HS-5 (cell line): ENCODE data around the gene NOL6.

ENCODE experiments used
- DNase-seq: peaks from one replicate; pipeline ENCODE4 v3.0.0-alpha.2; 2012; ENCODE audit warnings: low read depth

Gene NOL6

DNA sequence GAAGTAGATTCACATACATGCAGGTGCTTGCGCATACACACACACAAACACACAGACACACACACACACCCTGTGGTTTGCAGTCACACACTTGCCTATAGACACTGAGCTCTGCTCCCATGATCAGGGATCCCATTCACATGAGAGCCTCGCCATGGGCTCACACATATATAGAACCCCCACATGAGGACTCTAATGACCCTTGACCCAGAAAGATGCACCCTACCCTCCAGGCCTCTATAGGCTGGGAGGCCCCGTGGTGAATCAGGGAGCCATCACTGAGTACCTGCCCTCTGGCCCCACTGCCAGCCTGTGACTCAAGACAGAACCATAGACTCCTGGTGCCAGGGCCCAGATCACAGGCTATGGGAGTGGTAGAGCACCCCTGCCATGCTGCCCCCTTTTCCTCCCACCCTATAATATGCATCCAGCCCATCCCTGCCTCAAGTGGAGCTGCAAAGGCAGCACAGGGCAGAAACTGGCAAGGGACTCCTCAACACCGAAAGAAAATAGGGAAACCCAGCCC is 23.0 kb downstream of the NOL6 start:
- DNase-seq: no peak

GRCh38 chr9:33449715-33450114 is 24.0 kb downstream of the NOL6 start:
- no peak for DNase-seq

DNA sequence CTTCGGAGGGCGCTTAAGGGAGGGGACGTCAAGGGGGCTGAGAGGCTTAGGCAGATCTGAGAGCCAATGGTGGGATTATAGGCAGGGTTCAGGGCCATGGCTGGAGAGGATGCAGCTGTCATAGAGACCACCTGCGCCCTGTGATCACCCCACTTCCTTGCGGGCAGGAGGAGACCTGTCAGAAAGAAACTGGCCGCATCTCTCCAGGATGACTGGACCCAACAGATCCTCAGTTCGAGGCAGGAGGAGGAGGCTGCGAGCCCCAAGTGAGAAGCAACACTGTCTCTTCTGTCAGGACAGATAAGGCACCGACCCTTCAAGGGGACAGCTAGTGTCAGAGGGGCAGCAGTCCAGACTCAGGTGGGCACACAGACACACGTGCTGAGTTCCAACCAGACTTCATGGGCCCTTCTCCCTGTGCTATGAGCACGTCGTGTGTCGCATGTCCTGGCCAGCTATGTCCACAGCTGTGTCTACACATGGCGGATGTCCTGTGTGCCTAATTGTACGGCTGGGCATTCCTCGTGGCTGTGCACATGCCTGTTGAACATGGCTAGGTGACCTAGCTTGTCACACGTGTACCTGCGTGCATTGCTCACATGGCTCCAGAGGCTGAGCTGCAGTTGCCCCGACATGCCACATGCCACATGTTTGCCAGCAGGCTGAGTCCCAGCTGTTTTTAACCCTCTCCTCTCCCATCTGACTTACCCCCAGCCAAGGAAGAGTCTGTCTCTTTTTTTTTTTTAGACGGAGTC is 25.7 kb downstream of the NOL6 start:
- no peak for DNase-seq

GRCh38 chr9:33446946-33447798 is 26.6 kb downstream of the NOL6 start, which contains the start of gene AQP3:
AQP3 (minus strand) TSS chr9:33447593; CDS start chr9:33447530, 63 bp downstream.
- no peak for DNase-seq

DNA sequence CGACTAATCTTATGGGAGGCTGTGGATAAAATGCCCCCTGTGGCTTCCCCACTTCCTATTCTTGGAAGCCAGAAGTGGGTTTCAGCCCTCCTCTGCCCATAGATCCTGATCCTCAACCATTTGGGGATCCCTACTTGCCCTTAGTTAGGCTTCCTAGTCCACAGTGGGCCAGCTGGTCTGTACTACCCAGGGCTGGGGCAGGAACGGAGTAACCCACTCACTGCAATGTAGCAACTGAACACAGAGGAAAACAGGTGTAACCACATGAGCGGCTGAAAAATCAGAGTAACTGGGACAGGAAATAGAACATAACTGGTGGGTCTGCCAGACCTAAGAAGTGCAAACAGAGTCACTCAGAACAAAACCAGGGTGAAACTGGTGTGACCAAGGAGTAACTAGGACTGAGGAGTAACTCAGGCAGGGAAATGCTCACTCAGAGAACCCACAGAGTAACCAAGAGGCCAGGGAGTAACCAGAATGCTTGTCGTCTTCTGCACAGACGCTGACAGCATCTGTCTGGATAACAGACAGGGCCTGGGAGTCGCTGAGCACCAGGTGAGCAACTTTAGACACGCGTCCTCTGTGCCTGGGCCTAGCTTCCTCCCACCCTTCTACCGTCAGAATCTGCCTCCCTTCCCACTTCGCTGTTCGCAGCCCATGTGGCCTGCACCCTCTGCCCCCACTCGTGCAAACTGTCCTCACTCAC is 27.3 kb downstream of the NOL6 start:
- DNase-seq: no peak

DNA sequence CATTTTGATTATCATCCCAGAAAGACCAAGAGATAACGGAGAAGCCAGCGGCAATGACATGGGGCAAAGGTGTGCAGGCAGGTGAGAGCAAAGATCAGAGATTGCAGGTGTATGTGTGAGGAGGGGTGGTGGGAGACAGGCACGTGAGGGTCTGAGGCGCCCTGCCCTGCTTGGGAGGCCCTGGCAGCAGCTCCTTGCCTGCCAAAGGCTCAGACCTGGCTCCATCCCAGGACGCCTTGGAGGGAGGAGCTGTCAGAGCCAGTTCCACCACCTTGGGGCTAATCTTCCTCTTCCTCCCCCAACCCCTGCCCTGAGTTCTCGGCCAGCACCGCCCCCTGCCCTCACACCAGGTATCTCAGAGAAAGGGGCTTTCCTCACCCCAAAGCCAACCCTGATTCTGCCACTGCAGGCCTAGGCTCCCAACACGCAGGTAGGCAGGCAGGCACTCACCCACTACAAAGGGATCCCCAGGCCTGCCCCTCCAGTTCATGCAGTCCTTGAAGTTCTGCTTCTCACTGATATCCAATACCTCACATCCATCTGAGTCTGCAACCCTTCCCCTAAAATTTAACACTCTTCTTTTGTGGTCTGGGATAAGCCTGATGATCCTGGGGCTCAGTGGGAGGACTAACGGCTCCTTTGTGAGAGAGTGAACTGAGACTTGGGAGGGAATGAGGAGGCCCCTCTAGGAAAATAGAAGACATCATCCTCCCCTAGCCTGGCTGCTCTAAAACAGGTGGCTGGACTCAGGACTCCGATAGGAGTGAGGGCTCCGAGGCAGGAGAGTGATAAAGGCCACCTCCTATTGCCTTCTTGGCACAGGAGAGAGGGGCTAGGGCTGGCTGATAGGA is 28.1 kb downstream of the NOL6 start:
- DNase-seq: no peak

- DNase-seq: no peak
Observed at GRCh38 chr9:33443464-33444154, 30.1 kb downstream of the NOL6 start.

DNA sequence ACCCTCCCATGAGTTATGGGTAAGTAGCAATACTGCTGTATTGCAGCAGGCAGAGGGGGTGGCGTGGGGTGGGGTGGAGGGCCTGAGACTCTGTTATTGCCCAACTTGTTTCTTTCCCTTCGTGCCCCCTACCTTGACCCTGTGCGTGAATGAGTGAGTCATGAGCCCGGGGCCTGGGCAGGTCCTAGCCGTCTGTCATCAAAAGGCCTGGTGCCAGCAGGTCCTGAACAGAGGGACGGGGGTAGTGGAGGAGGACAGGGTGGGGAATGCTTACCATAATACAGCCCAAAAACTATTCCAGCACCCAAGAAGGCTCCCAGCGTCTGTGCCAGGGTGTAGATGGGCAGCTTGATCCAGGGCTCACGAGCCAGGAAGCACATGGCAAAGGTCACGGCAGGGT is 30.7 kb downstream of the NOL6 start:
- no peak for DNase-seq

DNA sequence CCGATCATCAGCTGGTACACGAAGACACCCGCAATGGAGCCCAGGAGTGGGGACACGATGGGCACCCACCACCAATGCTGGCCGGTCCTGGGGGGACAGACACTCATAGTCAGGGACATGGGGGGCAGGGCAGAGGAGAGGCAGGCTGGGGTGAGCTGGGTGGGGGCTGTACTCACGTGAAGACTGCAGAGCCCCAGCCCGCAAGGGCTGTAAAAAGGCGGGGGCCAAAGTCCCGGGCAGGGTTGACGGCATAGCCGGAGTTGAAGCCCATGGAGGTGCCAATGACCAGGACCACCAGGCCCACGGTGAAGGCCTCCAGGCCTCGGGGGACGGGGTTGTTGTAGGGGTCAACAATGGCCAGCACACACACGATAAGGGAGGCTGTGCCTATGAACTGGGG is 31.6 kb downstream of the NOL6 start:
- no peak for DNase-seq

GRCh38 chr9:33440609-33441008 is 33.1 kb downstream of the NOL6 start:
- DNase-seq: no peak

GRCh38 chr9:33440204-33440603 is 33.5 kb downstream of the NOL6 start:
- DNase-seq: no peak

DNA sequence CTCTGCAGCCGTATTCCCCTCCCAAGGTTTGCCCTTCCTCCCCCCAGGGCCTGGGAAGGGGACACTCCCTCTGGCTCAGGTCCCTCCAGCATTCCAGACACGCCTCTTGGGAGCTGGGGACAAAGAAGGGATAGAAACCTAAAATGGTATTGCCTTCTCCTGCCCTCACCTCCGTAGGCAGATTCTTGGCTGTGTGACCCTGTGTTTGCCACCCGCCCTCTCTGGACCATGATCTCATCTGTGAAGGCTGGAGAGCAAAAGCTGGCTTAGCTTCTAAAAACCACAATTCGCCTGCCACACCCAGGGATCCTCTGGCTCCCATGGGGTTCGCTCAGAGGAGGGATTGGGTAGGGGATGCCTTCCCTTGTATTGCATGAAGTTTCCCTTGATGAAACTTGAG is 34.0 kb downstream of the NOL6 start:
- no peak for DNase-seq

- DNase-seq: no peak
Observed at GRCh38 chr9:33438926-33439680, 34.6 kb downstream of the NOL6 start.

- no peak for DNase-seq
Observed at GRCh38 chr9:33437898-33438297, 35.8 kb downstream of the NOL6 start.

GRCh38 chr9:33437205-33437604 is 36.5 kb downstream of the NOL6 start:
- no peak for DNase-seq

DNA sequence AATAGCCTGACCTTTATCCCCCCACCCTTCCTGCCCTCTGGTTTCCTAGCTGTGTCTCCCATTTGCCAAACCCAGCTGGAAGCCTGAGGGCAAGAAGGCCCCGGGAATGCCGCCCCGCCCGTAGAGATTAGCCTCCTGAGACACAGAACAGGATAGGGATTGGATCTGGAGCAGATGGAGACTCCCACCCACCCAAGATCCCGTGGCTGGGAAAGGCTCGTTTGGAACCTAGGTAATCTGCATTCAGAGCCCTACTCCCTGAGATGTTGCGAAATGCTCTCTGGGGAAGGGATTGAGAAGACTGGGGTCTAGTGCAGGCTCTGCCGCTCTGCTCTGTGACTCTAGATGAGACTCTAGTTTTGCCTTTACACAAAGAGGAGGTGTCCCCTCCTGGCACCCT is 37.3 kb downstream of the NOL6 start:
- DNase-seq: no peak

- DNase-seq: no peak
Observed at GRCh38 chr9:33435821-33436277, 37.9 kb downstream of the NOL6 start.

- DNase-seq: no peak
Observed at GRCh38 chr9:33434317-33435105, 39.2 kb downstream of the NOL6 start.

- DNase-seq: no peak
Observed at GRCh38 chr9:33433871-33434270, 39.9 kb downstream of the NOL6 start.
